ENCODE results near the gene SYVN1.

SYVN1 gene

DNA sequence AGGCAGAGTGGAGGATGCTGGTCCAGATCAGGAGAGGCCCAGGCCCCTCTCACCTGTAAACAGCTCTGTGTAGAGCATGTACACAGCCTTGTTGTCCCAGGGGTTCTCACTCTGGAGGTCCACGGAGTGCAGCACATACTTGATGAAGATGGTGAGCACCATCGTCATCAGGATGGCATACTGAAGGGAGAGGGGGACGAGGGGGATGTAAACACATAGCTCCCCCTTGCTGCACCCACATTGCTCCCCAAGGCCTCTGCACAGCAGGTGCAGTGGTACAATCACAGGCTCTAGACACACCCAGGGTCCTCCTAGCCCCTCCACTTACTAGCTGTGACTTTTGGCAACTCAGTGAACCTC is 2.9 kb downstream of the SYVN1 start:
- H3K27ac ChIP-seq, result no peak overlapping the region
- TF ChIP-seq, protein P1, sequence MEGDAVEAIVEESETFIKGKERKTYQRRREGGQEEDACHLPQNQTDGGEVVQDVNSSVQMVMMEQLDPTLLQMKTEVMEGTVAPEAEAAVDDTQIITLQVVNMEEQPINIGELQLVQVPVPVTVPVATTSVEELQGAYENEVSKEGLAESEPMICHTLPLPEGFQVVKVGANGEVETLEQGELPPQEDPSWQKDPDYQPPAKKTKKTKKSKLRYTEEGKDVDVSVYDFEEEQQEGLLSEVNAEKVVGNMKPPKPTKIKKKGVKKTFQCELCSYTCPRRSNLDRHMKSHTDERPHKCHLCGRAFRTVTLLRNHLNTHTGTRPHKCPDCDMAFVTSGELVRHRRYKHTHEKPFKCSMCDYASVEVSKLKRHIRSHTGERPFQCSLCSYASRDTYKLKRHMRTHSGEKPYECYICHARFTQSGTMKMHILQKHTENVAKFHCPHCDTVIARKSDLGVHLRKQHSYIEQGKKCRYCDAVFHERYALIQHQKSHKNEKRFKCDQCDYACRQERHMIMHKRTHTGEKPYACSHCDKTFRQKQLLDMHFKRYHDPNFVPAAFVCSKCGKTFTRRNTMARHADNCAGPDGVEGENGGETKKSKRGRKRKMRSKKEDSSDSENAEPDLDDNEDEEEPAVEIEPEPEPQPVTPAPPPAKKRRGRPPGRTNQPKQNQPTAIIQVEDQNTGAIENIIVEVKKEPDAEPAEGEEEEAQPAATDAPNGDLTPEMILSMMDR (IDR thresholded peaks at IDR 0.05; ENCODE audit: low read depth, low read length), result no peak
- H3K27me3 ChIP-seq (ENCODE audit: insufficient read depth, low read depth, severe bottlenecking), result no peaks in the 10 kb centered on the region
- H3K4me3 ChIP-seq (ENCODE audit: low read depth, low read length), result no peak overlapping the region
- peaks cover 63% of the 10 kb centered on the region for H3K36me3 ChIP-seq
- no peak for DNase-seq
- no peaks in the 10 kb centered on the region for H3K9me3 ChIP-seq (ENCODE audit: severe bottlenecking)

DNA sequence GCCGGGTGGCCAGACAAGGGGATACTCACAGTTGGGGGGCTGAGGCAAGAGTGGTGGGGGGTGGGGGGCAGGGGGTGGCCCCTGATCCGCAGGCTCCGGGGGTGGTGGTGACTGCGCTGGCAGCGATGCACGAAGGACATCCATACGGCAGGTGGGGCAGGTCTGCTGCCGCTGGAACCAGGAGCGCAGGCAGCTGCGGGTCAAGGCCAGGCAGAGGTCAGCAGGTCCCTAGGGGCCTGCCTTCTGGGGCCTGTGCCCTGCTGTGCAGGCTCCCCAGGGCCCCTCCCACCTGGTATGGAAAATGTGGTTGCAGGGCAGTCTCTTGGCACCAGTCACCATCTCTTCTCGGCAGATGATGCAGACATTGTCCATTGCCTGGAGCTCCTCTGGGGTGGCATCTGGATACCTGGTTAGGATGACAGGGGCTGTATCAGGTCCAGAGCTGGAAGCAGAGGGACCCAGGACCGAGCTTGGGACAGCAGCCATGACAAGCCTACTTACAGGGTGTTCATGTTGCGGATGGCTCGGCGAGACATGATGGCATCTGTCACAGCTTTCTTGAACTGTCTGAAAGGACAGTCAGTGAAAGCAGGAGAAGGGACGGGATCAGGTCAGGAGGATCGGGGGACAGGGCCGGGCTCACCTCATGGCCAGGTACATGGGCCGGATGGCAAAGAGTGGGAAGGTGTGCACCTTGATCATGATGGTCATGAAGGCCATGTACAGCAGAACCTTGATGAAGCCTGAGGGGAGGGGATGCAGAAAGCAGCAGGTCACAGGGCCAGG is 3.5 kb downstream of the SYVN1 start:
- no peaks in the 10 kb centered on the region for H3K9me3 ChIP-seq (ENCODE audit: severe bottlenecking)
- TF ChIP-seq, protein P1 (IDR thresholded peaks at IDR 0.05; ENCODE audit: low read depth, low read length), result no peak
- no peak overlapping the region for H3K4me3 ChIP-seq (ENCODE audit: low read depth, low read length)
- H3K27ac ChIP-seq, result no peak overlapping the region
- no peak for DNase-seq
- H3K27me3 ChIP-seq (ENCODE audit: insufficient read depth, low read depth, severe bottlenecking), result no peaks in the 10 kb centered on the region
- peaks cover 69% of the 10 kb centered on the region for H3K36me3 ChIP-seq

DNA sequence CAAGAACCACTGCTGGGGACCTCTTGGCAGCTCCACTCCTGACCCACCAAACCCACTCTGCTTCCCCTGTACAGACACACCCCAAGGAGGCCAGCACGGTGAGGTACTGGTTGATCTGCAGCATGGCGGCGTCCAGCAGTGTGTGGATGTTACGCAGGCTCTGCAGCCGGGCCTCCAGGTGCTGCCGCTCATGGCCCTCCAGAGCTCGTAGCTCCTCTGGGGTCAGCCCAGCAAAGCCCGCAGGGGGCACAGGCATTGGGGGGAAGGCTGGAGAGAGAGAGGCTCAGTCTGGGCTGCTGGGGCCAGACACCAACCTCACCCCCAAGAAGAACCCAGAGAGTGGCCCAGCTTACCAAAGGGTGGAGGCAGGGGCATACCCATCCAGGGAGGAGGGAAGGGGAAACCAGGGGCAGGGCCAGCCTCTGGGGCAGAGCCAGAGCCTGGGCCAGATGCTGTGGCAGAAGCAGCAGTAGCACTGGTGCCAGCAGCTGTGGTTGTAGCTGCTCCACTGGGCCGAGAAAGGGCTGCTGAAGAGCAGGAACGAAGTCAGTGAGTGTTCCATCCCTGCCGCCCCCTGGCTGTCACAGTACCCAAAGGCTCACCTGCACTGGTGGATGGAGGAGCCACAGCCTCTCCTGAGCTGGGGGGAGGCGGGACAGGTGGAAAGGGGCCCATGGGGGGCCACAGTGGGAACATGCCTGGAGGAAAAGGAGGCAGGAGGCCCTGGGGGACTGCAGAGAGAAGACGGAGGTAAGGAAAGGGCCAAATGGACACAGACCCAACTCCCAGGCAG is 4.5 kb downstream of the SYVN1 start:
- H3K4me3 ChIP-seq (ENCODE audit: low read depth, low read length), result no peak overlapping the region
- H3K9me3 ChIP-seq (ENCODE audit: severe bottlenecking), result no peaks in the 10 kb centered on the region
- DNase-seq, result no peak
- TF ChIP-seq, protein P1 (IDR thresholded peaks at IDR 0.05; ENCODE audit: low read depth, low read length), result no peak
- H3K27ac ChIP-seq, result no peak overlapping the region
- H3K27me3 ChIP-seq (ENCODE audit: insufficient read depth, low read depth, severe bottlenecking), result no peaks in the 10 kb centered on the region
- H3K36me3 ChIP-seq, result peaks cover 79% of the 10 kb centered on the region

DNA sequence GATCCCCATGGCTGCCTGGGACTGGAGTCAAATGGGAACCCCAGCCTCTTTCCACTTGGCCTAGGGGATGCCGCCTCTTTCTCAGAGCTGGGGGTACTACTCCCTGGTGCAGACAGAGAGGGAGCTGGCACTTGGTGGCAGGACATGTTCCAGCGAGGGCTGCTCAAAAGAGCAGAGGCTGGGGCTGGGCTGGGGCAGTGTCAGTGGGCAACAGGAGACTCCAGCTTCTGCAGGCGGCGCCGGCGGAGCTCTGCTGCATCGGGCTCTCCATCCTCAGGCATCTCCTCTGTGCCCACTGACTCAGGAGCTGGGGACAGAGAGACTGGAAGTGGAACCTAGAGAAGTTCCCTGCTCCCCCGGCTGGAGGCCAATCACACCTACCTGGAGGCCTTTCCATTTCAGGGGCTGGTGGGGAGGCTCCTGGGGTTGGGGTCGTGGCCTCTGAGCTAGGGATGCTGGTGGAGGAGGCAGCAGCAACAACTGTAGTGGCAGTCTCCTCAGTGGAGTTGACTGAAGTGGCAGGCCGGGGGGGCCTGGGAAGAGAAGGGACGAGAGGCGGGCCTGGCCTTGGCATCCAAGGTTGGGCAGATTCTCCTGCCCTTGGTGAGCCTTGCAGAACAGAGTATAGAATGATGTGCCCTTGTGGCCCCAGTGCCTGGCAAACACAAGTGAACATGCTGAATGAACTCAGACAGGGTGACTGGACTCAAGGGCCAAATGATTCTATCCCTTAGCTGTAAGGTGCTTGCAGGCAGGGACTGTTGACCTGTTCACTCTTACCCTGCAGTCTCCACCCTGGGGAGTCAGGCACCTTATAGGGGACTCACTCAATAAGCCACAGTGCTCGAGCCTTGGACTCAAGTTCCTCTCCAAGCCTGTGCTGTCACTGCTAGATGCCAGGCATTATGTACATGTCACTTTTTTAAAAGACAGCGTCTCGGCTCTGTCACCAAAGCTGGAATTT is 5.9 kb downstream of the SYVN1 start:
- TF ChIP-seq, protein P1 (IDR thresholded peaks at IDR 0.05; ENCODE audit: low read depth, low read length), result no peak
- H3K9me3 ChIP-seq (ENCODE audit: severe bottlenecking), result no peaks in the 10 kb centered on the region
- H3K4me3 ChIP-seq (ENCODE audit: low read depth, low read length), result no peak overlapping the region
- peaks cover 93% of the 10 kb centered on the region for H3K36me3 ChIP-seq
- no peak for DNase-seq
- no peaks in the 10 kb centered on the region for H3K27me3 ChIP-seq (ENCODE audit: insufficient read depth, low read depth, severe bottlenecking)
- no peak overlapping the region for H3K27ac ChIP-seq

DNA sequence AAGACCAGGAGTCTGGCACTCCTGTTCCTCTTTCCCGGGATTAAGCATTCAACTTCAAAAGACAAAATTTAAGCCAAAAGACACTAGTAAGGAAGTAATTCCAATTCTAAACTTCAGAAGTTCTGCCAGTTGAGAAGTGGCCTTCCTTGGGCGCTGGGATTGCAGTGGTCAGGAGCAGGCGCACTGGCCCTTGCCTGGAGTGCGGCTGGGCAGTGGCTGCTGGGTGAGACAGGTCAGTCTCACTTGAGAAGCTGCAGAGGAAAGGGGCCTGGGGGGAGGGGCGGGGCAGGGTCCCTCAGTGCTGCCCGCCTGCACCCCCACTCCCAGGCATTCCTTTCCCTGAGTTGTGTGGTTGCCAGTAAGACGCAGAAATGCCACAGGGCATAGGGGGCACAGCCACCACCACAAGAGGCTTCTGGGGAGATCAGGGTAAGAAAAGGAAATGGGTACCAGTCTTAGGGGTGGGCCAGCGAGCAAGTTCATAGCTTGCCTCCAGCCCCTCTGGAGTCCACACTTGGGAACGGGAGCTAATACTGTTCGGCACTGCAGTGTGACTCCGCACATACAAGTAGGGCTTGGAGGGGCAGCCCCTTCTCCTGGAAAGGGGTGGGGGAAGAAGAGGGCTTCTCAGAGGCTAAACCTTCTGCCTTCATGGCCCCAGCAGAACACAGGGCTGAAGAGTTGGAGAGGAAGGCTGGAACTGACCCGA is 6.7 kb downstream of the SYVN1 start:
- DNase-seq, result no peak
- Histone ChIP-seq H3K36me3 (peaks cover 95% of the 10 kb centered on the region), H3K27ac (no peak overlapping the region), H3K9me3 (ENCODE audit: severe bottlenecking) (no peaks in the 10 kb centered on the region), H3K4me3 (ENCODE audit: low read depth, low read length) (no peak overlapping the region), H3K27me3 (ENCODE audit: insufficient read depth, low read depth, severe bottlenecking) (no peaks in the 10 kb centered on the region)
- TF ChIP-seq, protein P1 (IDR thresholded peaks at IDR 0.05; ENCODE audit: low read depth, low read length), result no peak
